ENCODE results near the gene PAPPA2.

DNA sequence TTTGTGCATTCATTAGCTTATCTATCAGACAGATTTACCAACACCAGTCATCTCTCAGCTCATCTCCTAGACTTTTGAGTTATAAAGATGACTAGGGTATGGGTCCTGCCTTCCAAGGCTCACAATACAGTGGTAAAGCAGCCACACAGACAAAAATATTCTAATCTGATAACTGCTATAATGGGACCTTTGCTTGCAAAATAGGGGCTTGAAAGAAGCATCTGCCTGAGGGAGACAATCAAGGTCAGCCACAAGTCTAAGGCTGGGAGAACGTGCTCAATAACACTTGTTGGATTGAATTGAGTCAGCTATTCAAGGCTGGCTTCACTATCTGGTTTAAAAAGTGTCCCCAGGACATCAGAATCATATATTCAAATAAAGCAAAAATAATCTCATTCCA lies 1.4 kb upstream of the PAPPA2 start:
- no peak for TF ChIP-seq EZH2 (IDR thresholded peaks at IDR 0.05; ENCODE audit: low read depth)
- TF ChIP-seq, protein P1, sequence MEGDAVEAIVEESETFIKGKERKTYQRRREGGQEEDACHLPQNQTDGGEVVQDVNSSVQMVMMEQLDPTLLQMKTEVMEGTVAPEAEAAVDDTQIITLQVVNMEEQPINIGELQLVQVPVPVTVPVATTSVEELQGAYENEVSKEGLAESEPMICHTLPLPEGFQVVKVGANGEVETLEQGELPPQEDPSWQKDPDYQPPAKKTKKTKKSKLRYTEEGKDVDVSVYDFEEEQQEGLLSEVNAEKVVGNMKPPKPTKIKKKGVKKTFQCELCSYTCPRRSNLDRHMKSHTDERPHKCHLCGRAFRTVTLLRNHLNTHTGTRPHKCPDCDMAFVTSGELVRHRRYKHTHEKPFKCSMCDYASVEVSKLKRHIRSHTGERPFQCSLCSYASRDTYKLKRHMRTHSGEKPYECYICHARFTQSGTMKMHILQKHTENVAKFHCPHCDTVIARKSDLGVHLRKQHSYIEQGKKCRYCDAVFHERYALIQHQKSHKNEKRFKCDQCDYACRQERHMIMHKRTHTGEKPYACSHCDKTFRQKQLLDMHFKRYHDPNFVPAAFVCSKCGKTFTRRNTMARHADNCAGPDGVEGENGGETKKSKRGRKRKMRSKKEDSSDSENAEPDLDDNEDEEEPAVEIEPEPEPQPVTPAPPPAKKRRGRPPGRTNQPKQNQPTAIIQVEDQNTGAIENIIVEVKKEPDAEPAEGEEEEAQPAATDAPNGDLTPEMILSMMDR (conservative IDR thresholded peaks at IDR 0.05): no peak

Data from PC-9 (cell line).